ENCODE measurements around the gene LRP1B. TPM values are rescaled to one million over a fixed set of nuclear protein-coding genes. Genes with fewer than 3 reads are reported as not detected.

Gene LRP1B
- total and polyA plus RNA-seq, 8 donors: 0.03 to 1.6 (median 0.84) TPM

- Histone ChIP-seq H3K36me3 (no peaks in the 10 kb centered on the region), H3K4me3 (no peak overlapping the region), H3K27me3 (no peaks in the 10 kb centered on the region), H3K4me1 (no peaks in the 10 kb centered on the region), H3K9me3 (no peaks in the 10 kb centered on the region), H3K27ac (no peak overlapping the region)
- ATAC-seq (no peak), DNase-seq (no peak)
- TF ChIP-seq, protein P1, sequence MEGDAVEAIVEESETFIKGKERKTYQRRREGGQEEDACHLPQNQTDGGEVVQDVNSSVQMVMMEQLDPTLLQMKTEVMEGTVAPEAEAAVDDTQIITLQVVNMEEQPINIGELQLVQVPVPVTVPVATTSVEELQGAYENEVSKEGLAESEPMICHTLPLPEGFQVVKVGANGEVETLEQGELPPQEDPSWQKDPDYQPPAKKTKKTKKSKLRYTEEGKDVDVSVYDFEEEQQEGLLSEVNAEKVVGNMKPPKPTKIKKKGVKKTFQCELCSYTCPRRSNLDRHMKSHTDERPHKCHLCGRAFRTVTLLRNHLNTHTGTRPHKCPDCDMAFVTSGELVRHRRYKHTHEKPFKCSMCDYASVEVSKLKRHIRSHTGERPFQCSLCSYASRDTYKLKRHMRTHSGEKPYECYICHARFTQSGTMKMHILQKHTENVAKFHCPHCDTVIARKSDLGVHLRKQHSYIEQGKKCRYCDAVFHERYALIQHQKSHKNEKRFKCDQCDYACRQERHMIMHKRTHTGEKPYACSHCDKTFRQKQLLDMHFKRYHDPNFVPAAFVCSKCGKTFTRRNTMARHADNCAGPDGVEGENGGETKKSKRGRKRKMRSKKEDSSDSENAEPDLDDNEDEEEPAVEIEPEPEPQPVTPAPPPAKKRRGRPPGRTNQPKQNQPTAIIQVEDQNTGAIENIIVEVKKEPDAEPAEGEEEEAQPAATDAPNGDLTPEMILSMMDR (IDR thresholded peaks at IDR 0.05): no peak
- intact Hi-C loops (cut with DNase I): no loop called here
These were observed 738.2 kb downstream of the LRP1B start for GRCh38 chr2:141392517-141393213.

- H3K27ac ChIP-seq: no peak overlapping the region
- no peak overlapping the region for H3K4me3 ChIP-seq
- no peaks in the 10 kb centered on the region for H3K27me3 ChIP-seq
- intact Hi-C loops (cut with DNase I): no loop called here
- DNase-seq: no peak
- no peaks in the 10 kb centered on the region for H3K36me3 ChIP-seq
- no peaks in the 10 kb centered on the region for H3K9me3 ChIP-seq
- no peaks in the 10 kb centered on the region for H3K4me1 ChIP-seq
- TF ChIP-seq, protein P1 (IDR thresholded peaks at IDR 0.05): no peak
- ATAC-seq: no peak
These were observed 744.6 kb downstream of the LRP1B start for GRCh38 chr2:141386168-141386567.

DNA sequence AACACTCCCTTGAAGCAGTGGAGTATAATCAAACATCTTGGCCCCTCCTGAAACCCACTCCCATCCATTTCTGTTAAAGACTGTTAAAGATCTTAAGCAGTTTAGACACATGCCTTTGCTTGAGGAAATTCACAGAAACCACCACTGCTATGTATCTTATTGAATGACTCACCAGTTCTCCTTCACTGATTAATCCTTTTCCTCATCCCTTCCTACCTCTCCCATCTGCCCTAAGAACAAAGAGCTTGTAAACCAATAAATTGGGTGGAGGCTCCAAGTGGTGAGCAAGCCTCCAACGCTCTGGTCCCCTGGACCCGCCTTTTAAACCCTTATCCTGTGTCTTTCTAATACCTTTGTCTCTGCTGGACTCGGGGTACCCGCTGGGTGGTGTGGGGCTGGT lies 746.1 kb downstream of the LRP1B start:
- H3K27me3 ChIP-seq: no peaks in the 10 kb centered on the region
- H3K27ac ChIP-seq: no peak overlapping the region
- ATAC-seq (no peak), DNase-seq (no peak)
- H3K4me3 ChIP-seq: no peak overlapping the region
- no peaks in the 10 kb centered on the region for H3K36me3 ChIP-seq
- peaks cover 0 to 2% of the 10 kb centered on the region in 2 donors for H3K9me3 ChIP-seq
- intact Hi-C loops (cut with DNase I): no loop called here
- TF ChIP-seq, protein P1 (IDR thresholded peaks at IDR 0.05): no peak
- no peaks in the 10 kb centered on the region for H3K4me1 ChIP-seq

GRCh38 chr2:141381946-141382345 lies 748.9 kb downstream of the LRP1B start:
- intact Hi-C loops (cut with DNase I): no loop called here
- no peaks in the 10 kb centered on the region for H3K36me3 ChIP-seq
- DNase-seq: no peak
- no peak for ATAC-seq
- H3K4me1 ChIP-seq: no peaks in the 10 kb centered on the region
- TF ChIP-seq, protein P1 (IDR thresholded peaks at IDR 0.05): no peak
- H3K9me3 ChIP-seq: peaks cover 0 to 8% of the 10 kb centered on the region in 2 donors
- no peak overlapping the region for H3K27ac ChIP-seq
- no peaks in the 10 kb centered on the region for H3K27me3 ChIP-seq
- no peak overlapping the region for H3K4me3 ChIP-seq

DNA sequence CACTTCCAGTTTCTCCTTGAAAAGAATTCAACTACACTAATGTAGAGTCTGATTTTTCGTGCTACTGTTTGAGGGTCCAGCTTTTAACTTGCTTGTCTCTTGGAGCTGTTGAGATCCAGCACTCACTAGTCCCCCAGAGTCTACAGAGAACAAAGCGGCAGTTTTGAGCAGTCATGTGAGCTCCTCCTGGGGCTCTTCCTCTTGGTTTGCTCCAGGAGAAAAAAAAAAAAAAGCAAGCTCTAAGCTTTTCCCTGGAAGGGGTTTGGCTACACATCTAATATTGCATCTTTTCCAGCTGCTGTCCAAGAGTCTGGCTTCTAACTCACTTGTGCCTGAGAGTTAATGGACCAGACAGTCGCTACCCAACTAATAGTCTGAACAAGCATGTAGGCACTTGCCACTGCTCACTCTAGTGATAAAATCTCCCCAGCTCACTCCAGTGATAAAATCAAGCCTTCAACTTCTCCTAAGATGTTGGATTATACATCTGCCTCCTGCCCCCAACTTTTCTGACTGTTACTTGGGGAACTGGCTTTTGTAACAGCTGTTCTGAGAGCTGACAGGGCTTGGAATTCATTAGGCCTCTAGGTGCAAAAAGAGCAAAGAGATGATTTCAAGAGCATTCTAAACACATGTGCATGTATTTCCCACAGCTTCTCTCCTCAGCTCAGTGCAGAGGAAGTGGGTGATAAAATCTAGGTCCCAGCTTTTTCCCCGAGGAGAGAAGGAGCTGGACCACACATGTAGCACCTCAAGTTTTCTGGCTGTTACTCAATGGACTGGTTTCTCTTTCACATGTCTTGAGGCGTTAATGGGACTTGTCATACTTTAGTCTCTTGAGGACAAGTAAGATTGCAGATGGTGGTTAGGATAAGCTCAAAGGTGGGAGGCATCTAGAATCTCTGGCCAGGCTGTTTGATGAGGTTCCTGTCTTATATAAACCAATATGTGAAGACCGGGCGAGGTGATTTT lies 750.5 kb downstream of the LRP1B start:
- intact Hi-C loops (cut with DNase I): no loop called here
- no peaks in the 10 kb centered on the region for H3K27me3 ChIP-seq
- no peak for ATAC-seq
- TF ChIP-seq, protein P1 (IDR thresholded peaks at IDR 0.05): no peak
- no peaks in the 10 kb centered on the region for H3K4me1 ChIP-seq
- peaks cover 0 to 13% of the 10 kb centered on the region in 2 donors for H3K9me3 ChIP-seq
- no peak overlapping the region for H3K27ac ChIP-seq
- no peak overlapping the region for H3K4me3 ChIP-seq
- H3K36me3 ChIP-seq: no peaks in the 10 kb centered on the region
- no peak for DNase-seq

Measured in left lung (tissue), 10 donors.